Measurements from ENCODE around the gene MDFIC.

DNA sequence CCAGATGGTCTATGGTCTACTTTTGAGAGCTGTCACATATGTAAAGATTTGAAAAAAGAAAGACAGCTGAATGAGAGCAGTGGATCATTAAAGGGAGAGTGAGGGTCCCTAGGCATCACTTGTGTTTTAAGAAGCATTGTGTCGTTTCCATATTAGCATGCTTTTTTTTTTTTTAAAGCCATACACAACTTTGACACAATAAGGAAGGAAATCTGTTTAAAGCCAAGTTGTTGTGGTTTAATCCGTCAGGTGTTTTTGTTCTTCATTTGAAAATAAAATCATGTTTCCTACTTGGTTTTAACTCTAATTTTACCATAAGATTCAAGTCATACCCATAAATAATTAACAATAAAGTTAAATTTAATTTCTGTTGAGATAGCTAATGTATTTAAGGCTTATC is 53.5 kb downstream of the MDFIC start:
- TF ChIP-seq POLR2A (IDR thresholded peaks at IDR 0.05; ENCODE audit: low read depth, low read length) (no peak), TAF1 (IDR thresholded peaks at IDR 0.05; ENCODE audit: low read depth, low read length) (no peak), POLR2AphosphoS5 (IDR thresholded peaks at IDR 0.05; ENCODE audit: low read depth, low read length) (no peak), PAX5 (IDR thresholded peaks at IDR 0.05; ENCODE audit: insufficient read depth, low read length, severe bottlenecking) (no peak), SPI1 (IDR thresholded peaks at IDR 0.05; ENCODE audit: low read depth, low read length) (no peak), POU2F2 (IDR thresholded peaks at IDR 0.05; ENCODE audit: low read depth, low read length) (no peak)
